GM19193 (cell line): Measurements from ENCODE around the gene ETV6.

ENCODE experiments used
- POLR2A ChIP-seq: IDR thresholded peaks from 4 replicates; pipeline ENCODE4 v1.6.1; 2011; ENCODE audit not compliant: insufficient read depth, insufficient read length; ENCODE audit errors: extremely low read depth

The ETV6 gene

GRCh38 chr12:11916113-11916512 is 266.6 kb downstream of the ETV6 start:
- TF ChIP-seq POLR2A = no peak

GRCh38 chr12:11916771-11917170 is 267.3 kb downstream of the ETV6 start:
- TF ChIP-seq POLR2A = no peak

GRCh38 chr12:11917501-11917900 is 268.0 kb downstream of the ETV6 start:
- TF ChIP-seq POLR2A = no peak

GRCh38 chr12:11920231-11920630 is 270.8 kb downstream of the ETV6 start:
- TF ChIP-seq POLR2A = no peak

- TF ChIP-seq POLR2A = no peak
Measured at GRCh38 chr12:11922361-11922760, 272.9 kb downstream of the ETV6 start.

GRCh38 chr12:11923067-11923466 is 273.6 kb downstream of the ETV6 start:
- no peak for TF ChIP-seq POLR2A

- no peak for TF ChIP-seq POLR2A
Measured at GRCh38 chr12:11927286-11927935, 277.9 kb downstream of the ETV6 start.

- no peak for TF ChIP-seq POLR2A
Measured at GRCh38 chr12:11929714-11930113, 280.2 kb downstream of the ETV6 start.

GRCh38 chr12:11939223-11939622 is 289.7 kb downstream of the ETV6 start:
- TF ChIP-seq POLR2A = no peak

GRCh38 chr12:11941606-11942337 is 292.3 kb downstream of the ETV6 start:
- TF ChIP-seq POLR2A = no peak

- TF ChIP-seq POLR2A = no peak
Measured at GRCh38 chr12:11943919-11944700, 294.6 kb downstream of the ETV6 start.
